HG03442 (cell line): ENCODE data around the gene PRAMEF15.
"Not testable (repeated sequence)": the region's sequence is repeated elsewhere in the genome, so short reads cannot be mapped to it uniquely, and the experiment has no call there.

Experiments
- ATAC-seq: cut with Tn5 transposase; IDR thresholded peaks from one replicate; pipeline ENCODE4 v1.9.1; 2021; ENCODE audit warnings: mild to moderate bottlenecking, moderate library complexity; ENCODE audit not compliant: unreplicated experiment

The PRAMEF15 gene

GRCh38 chr1:13315281-13315680 lies at the start of gene PRAMEF15:
TSS of gene PRAMEF15 (plus strand) at chr1:13315581. CDS start at chr1:13318408, 2,827 bp downstream.
- ATAC-seq = not testable (repeated sequence)

GRCh38 chr1:13277016-13277415 lies 38.4 kb upstream of the PRAMEF15 start:
- not testable (repeated sequence) for ATAC-seq

GRCh38 chr1:13279617-13280016 lies 35.8 kb upstream of the PRAMEF15 start:
- not testable (repeated sequence) for ATAC-seq

GRCh38 chr1:13285037-13285436 lies 30.3 kb upstream of the PRAMEF15 start, which contains the start of gene PRAMEF8:
TSS of gene PRAMEF8 (minus strand) at chr1:13285137. CDS start at chr1:13284091, 1,046 bp downstream.
- not testable (repeated sequence) for ATAC-seq

- not testable (repeated sequence) for ATAC-seq
These were observed 26.4 kb upstream of the PRAMEF15 start for GRCh38 chr1:13289030-13289429.

- ATAC-seq = not testable (repeated sequence)
These were observed 18.0 kb upstream of the PRAMEF15 start for GRCh38 chr1:13297216-13297931.

GRCh38 chr1:13298699-13299098 lies 16.7 kb upstream of the PRAMEF15 start:
- ATAC-seq = not testable (repeated sequence)

- not testable (repeated sequence) for ATAC-seq
These were observed 13.2 kb upstream of the PRAMEF15 start for GRCh38 chr1:13302197-13302596.

- not testable (repeated sequence) for ATAC-seq
These were observed 12.1 kb upstream of the PRAMEF15 start, which contains the start of gene PRAMEF33 for GRCh38 chr1:13303239-13303638. TSS of gene PRAMEF33 (plus strand) at chr1:13303539. CDS start at chr1:13305955, 2,416 bp downstream.

GRCh38 chr1:13342496-13342895 lies 27.1 kb downstream of the PRAMEF15 start:
- ATAC-seq = not testable (repeated sequence)

GRCh38 chr1:13347034-13347433 lies 31.7 kb downstream of the PRAMEF15 start, which contains the start of gene PRAMEF14:
TSS of gene PRAMEF14 (minus strand) at chr1:13347134. CDS start at chr1:13345314, 1,820 bp downstream.
- ATAC-seq = not testable (repeated sequence)

GRCh38 chr1:13353476-13353875 lies 38.1 kb downstream of the PRAMEF15 start:
- not testable (repeated sequence) for ATAC-seq

GRCh38 chr1:13354475-13354874 lies 39.1 kb downstream of the PRAMEF15 start:
- not testable (repeated sequence) for ATAC-seq

- not testable (repeated sequence) for ATAC-seq
These were observed 41.4 kb downstream of the PRAMEF15 start for GRCh38 chr1:13356774-13357173.

GRCh38 chr1:13362364-13362763 lies 47.0 kb downstream of the PRAMEF15 start:
- ATAC-seq = not testable (repeated sequence)

GRCh38 chr1:13364928-13365327 lies 49.5 kb downstream of the PRAMEF15 start:
- ATAC-seq = not testable (repeated sequence)

- ATAC-seq = not testable (repeated sequence)
These were observed 51.2 kb downstream of the PRAMEF15 start for GRCh38 chr1:13366536-13366935.

- ATAC-seq = not testable (repeated sequence)
These were observed 53.2 kb downstream of the PRAMEF15 start for GRCh38 chr1:13368544-13368943.
